AG04449 (cell line): ENCODE results near the gene IFNW1.

Experiments
- CTCF ChIA-PET: fragments of 350-600 bp; formaldehyde crosslinking; extraction: SDS; loops from one replicate; lab custom pipeline; 2021; ENCODE audit warnings: antibody characterized with exemption; lab: Yijun Ruan, JAX
- POLR2A ChIA-PET: fragments of 400-600, 350-600 bp; formaldehyde crosslinking; extraction: SDS; loops from one replicate; lab custom pipeline; 2020; ENCODE audit warnings: antibody characterized with exemption, inconsistent platforms; lab: Yijun Ruan, JAX
- DNase-seq: peaks from one replicate; pipeline ENCODE4 v3.0.0-alpha.2; 2010; ENCODE audit warnings: low read depth, low spot score
- H3K4me3 ChIP-seq: 2 replicates; pipeline ENCODE4 v1.5.1; 2011; ENCODE audit warnings: low read depth, mild to moderate bottlenecking, control low read depth, low read length
- TF ChIP-seq, protein P1 (sequence below): IDR thresholded peaks from one replicate; pipeline ENCODE4 v1.5.1; 2011; ENCODE audit warnings: mild to moderate bottlenecking, moderate library complexity, low read length, control low read depth, inconsistent platforms; ENCODE audit not compliant: insufficient read depth; ENCODE audit errors: missing control alignments

IFNW1 gene

DNA sequence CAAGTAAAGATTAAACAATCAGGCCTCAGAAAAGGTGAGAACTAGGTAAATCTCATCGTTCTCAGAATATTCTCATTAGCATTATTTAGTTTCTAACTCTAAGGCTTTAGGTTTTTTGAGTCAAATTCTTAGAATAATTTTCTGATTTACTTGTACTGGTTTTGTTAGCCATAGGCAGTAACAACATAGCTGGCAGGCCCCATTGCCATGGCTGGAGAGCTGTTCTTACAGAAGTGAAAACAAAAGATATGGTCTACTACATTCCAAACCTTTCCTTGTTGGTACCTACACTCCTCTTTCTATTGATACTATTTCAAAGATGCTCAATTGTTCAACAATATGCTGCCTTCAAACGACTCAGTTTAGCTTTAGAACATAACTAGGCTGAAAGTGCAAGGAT lies 27.3 kb downstream of the IFNW1 start:
- CTCF ChIA-PET: interaction anchor here (1.4 to 5.2 kb wide), 2 partner anchors 172 to 1188 kb away, joined by 4 to 66 read pairs; no protein-coding TSS in a partner anchor
- DNase-seq: no peak
- POLR2A ChIA-PET: no interaction called here

DNA sequence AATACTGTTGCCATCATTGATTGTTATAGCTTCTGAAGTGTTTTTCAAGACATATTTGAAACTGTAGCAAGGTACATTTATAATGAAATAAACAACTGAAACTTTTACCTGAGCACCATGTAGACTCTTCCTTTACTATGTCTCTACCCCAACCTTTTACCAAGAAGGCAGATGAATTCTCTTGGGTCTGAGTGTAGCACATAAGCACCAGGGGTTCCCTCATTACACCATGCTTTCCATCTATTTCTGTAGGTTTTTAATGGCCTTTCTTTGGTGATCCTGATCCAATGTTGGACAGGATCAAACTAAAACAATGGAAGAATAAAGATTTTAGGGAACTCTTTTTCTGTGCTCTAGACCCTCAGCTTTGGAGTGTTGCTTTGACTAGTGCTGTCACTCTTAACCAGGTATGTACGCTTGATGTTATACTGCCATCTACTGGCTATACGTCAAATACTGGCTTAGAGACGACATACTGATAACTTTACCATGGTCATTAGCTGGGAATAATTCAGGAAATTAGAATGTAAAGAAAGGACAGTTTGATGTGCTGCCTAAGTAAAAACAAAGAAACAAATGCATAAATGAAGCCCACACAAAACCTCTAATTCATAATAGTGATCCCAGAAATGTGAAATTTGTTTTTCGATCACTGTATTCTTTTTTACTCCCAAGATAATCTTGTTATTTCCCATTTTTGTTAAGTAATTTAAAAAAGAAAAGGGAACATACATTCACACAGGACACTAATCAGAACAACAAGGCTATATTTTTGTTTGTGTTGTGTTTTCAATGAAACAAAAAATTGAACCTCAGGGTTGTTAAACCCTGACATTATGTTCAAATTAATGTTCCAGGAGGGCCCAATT lies 30.7 kb downstream of the IFNW1 start:
- TF ChIP-seq, protein P1, sequence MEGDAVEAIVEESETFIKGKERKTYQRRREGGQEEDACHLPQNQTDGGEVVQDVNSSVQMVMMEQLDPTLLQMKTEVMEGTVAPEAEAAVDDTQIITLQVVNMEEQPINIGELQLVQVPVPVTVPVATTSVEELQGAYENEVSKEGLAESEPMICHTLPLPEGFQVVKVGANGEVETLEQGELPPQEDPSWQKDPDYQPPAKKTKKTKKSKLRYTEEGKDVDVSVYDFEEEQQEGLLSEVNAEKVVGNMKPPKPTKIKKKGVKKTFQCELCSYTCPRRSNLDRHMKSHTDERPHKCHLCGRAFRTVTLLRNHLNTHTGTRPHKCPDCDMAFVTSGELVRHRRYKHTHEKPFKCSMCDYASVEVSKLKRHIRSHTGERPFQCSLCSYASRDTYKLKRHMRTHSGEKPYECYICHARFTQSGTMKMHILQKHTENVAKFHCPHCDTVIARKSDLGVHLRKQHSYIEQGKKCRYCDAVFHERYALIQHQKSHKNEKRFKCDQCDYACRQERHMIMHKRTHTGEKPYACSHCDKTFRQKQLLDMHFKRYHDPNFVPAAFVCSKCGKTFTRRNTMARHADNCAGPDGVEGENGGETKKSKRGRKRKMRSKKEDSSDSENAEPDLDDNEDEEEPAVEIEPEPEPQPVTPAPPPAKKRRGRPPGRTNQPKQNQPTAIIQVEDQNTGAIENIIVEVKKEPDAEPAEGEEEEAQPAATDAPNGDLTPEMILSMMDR: peak; percentile 73
- no peak overlapping the region for H3K4me3 ChIP-seq
- peak; percentile 37 for DNase-seq
- POLR2A ChIA-PET: no interaction called here
- CTCF ChIA-PET: interaction anchor here (0.6 to 5.2 kb wide), 51 partner anchors 8 to 1188 kb away, joined by 3 to 69 read pairs (median 4); partner anchors contain the start of genes FOCAD and MLLT3

More for the DNA sequence above, 27.3 kb downstream of the IFNW1 start:
- no peak overlapping the region for H3K4me3 ChIP-seq
- TF ChIP-seq, protein P1: no peak

GRCh38 chr9:21104787-21105186 lies 36.8 kb downstream of the IFNW1 start:
- POLR2A ChIA-PET: no interaction called here
- DNase-seq: no peak
- CTCF ChIA-PET: interaction anchor here (0.8 to 1.8 kb wide), 4 partner anchors 164 to 480 kb away, joined by 3 to 6 read pairs (median 4); no protein-coding TSS in a partner anchor
- no peak overlapping the region for H3K4me3 ChIP-seq
- TF ChIP-seq, protein P1: no peak

GRCh38 chr9:21102305-21102704 lies 39.3 kb downstream of the IFNW1 start:
- peak; percentile 7 for DNase-seq
- TF ChIP-seq, protein P1: no peak
- H3K4me3 ChIP-seq: no peak overlapping the region
- POLR2A ChIA-PET: no interaction called here
- CTCF ChIA-PET: interaction anchor here (0.8 to 2.2 kb wide), 4 partner anchors 9 to 1171 kb away, joined by 3 to 10 read pairs (median 4); no protein-coding TSS in a partner anchor

GRCh38 chr9:21097817-21098216 lies 43.8 kb downstream of the IFNW1 start:
- TF ChIP-seq, protein P1: no peak
- H3K4me3 ChIP-seq: no peak overlapping the region
- POLR2A ChIA-PET: no interaction called here
- CTCF ChIA-PET: interaction anchor here (0.5 to 4.7 kb wide), 3 partner anchors 8 to 740 kb away, joined by 3 to 28 read pairs (median 5); no protein-coding TSS in a partner anchor
- DNase-seq: no peak

GRCh38 chr9:21096901-21097255 lies 44.8 kb downstream of the IFNW1 start:
- TF ChIP-seq, protein P1: no peak
- ChIA-PET CTCF (interaction anchor here (2.2 to 4.7 kb wide), 2 partner anchors 9 to 14 kb away, joined by 5 to 28 read pairs; no protein-coding TSS in a partner anchor), POLR2A (no interaction called here)
- DNase-seq: no peak
- H3K4me3 ChIP-seq: no peak overlapping the region
